NT2/D1 (cell line): Measurements from ENCODE around the gene SORCS1.

ENCODE experiments used
- YY1 ChIP-seq: IDR thresholded peaks from 2 replicates; pipeline ENCODE4 v1.6.1; 2011; ENCODE audit not compliant: insufficient read length, insufficient read depth
- ZNF274 ChIP-seq: IDR thresholded peaks from 2 replicates; pipeline ENCODE4 v1.6.1; 2011; ENCODE audit warnings: mild to moderate bottlenecking, low read depth, low read length

DNA sequence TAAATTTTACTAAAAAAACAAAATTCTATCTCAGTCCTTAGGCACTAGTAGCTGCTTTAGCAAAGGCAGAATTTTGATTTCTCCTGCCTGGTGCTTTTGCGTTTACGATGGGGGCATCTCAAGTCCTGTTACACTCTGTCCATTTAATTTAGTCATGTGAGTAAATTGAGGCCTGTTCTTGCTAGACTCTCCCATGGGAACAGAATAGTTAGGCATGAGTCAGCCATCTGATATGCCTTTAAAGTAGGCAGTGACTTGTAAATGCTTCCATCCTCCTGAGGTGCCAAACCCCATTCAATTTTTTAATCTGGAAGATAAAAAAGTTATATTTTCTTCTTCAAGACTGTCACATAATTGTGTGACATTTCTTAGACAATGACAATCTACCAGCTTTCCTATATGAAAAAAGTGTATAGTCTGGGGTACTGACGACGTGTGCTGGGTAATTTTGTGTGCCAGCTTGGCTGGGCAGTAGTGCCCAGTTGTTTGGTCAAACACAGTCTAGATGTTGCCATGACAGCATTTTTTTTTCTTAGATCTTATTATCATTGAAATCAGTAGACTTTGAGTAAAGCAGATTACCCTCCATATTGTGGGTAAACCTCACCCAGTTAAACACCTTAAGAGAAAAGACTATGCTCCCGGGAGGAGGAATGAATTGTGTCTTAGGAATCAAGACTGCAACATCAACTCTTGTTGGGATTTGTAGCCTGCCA, 603.4 kb downstream of the SORCS1 start:
- TF ChIP-seq YY1: no peak
- TF ChIP-seq ZNF274: no peak
